ENCODE results near the gene UFSP1.
"Not testable (repeated sequence)": the region's sequence is repeated elsewhere in the genome, so short reads cannot be mapped to it uniquely, and the experiment has no call there.

GRCh38 chr7:100936167-100936566, 46.7 kb upstream of the UFSP1 start:
- TF ChIP-seq EP300, CTCF, POLR2AphosphoS5, POLR2A (IDR thresholded peaks at IDR 0.05): not testable (repeated sequence)
